Type B pancreatic cell (in vitro differentiated cells): Measurements from ENCODE around the gene DTNA. TPM values are rescaled to one million over a fixed set of nuclear protein-coding genes. Genes with fewer than 3 reads are reported as not detected.

ENCODE experiments used
- DNase-seq: peaks from one replicate; pipeline ENCODE4 v3.0.0; 2021; ENCODE audit warnings: mixed read lengths; ENCODE audit not compliant: unreplicated experiment; ENCODE audit errors: extremely low spot score
- H3K27ac Mint-ChIP-seq: 2 replicates; pipeline ENCODE4 v1.8.0; 2021; ENCODE audit warnings: mild to moderate bottlenecking, mixed read lengths
- H3K27me3 Mint-ChIP-seq: 2 replicates; pipeline ENCODE4 v1.8.0; 2021; ENCODE audit warnings: mixed read lengths
- H3K36me3 Mint-ChIP-seq: 2 replicates; pipeline ENCODE4 v1.8.0; 2021; ENCODE audit warnings: mixed read lengths
- H3K4me1 Mint-ChIP-seq: one replicate; pipeline ENCODE4 v1.8.0; 2021; ENCODE audit warnings: mixed read lengths; ENCODE audit not compliant: unreplicated experiment
- H3K4me3 Mint-ChIP-seq: 2 replicates; pipeline ENCODE4 v1.8.0; 2021; ENCODE audit warnings: mild to moderate bottlenecking, mixed read lengths
- H3K9me3 Mint-ChIP-seq: 2 replicates; pipeline ENCODE4 v1.8.0; 2021; ENCODE audit warnings: mixed read lengths
- CTCF ChIP-seq: fragments of 200-600 bp; sonication (generic); conservative IDR thresholded peaks from 2 replicates; pipeline ENCODE4 v1.5.0; 2021; ENCODE audit warnings: antibody characterized with exemption, mild to moderate bottlenecking
- total RNA-seq: library from RNA; stranded (reverse); gene quantifications from 2 replicates; pipeline ENCODE4 v1.2.1, GENCODE V29; 2021; ENCODE audit warnings: low replicate concordance

The DTNA gene
- total RNA-seq, 1 donor from 2014 or later: 23.6 TPM

GRCh38 chr18:34795070-34795732 is 85.1 kb downstream of the DTNA start:
- Mint-ChIP-seq H3K27ac (no peak overlapping the region), H3K27me3 (no peaks in the 10 kb centered on the region), H3K36me3 (no peaks in the 10 kb centered on the region), H3K4me1 (peaks cover 7% of the 10 kb centered on the region), H3K9me3 (peaks cover 5% of the 10 kb centered on the region), H3K4me3 (no peak overlapping the region)
- DNase-seq: no peak
- no peak for TF ChIP-seq CTCF

GRCh38 chr18:34796035-34796657 is 86.0 kb downstream of the DTNA start:
- Mint-ChIP-seq H3K36me3 (no peaks in the 10 kb centered on the region), H3K27me3 (no peaks in the 10 kb centered on the region), H3K9me3 (peaks cover 5% of the 10 kb centered on the region), H3K27ac (no peak overlapping the region), H3K4me1 (peaks cover 7% of the 10 kb centered on the region), H3K4me3 (no peak overlapping the region)
- TF ChIP-seq CTCF: no peak
- no peak for DNase-seq

- Mint-ChIP-seq H3K4me3 (no peak overlapping the region), H3K27ac (no peak overlapping the region), H3K27me3 (no peaks in the 10 kb centered on the region), H3K9me3 (no peaks in the 10 kb centered on the region), H3K36me3 (no peaks in the 10 kb centered on the region), H3K4me1 (peaks cover 2% of the 10 kb centered on the region)
- no peak for DNase-seq
- no peak for TF ChIP-seq CTCF
These were observed 89.2 kb downstream of the DTNA start for GRCh38 chr18:34799291-34799690.

GRCh38 chr18:34800381-34800780 is 90.3 kb downstream of the DTNA start:
- no peak for DNase-seq
- H3K4me1 Mint-ChIP-seq: no peaks in the 10 kb centered on the region
- no peak overlapping the region for H3K27ac Mint-ChIP-seq
- no peak overlapping the region for H3K4me3 Mint-ChIP-seq
- H3K27me3 Mint-ChIP-seq: no peaks in the 10 kb centered on the region
- H3K36me3 Mint-ChIP-seq: no peaks in the 10 kb centered on the region
- no peaks in the 10 kb centered on the region for H3K9me3 Mint-ChIP-seq
- no peak for TF ChIP-seq CTCF

GRCh38 chr18:34801774-34802173 is 91.7 kb downstream of the DTNA start:
- H3K27me3 Mint-ChIP-seq: no peaks in the 10 kb centered on the region
- H3K4me1 Mint-ChIP-seq: no peaks in the 10 kb centered on the region
- H3K36me3 Mint-ChIP-seq: no peaks in the 10 kb centered on the region
- no peak overlapping the region for H3K27ac Mint-ChIP-seq
- no peak overlapping the region for H3K4me3 Mint-ChIP-seq
- no peaks in the 10 kb centered on the region for H3K9me3 Mint-ChIP-seq
- no peak for TF ChIP-seq CTCF
- DNase-seq: no peak
